Astrocyte (in vitro differentiated cells and primary cell): ENCODE results near the gene MYO7B.

Source experiments
- EZH2 ChIP-seq: IDR thresholded peaks from 2 replicates; pipeline ENCODE4 v1.6.1; 2012; ENCODE audit warnings: mild to moderate bottlenecking, low read length, inconsistent platforms; ENCODE audit not compliant: insufficient read depth
- TF ChIP-seq, protein P1 (sequence below): IDR thresholded peaks from 2 replicates; pipeline ENCODE4 v1.5.1; 2011; ENCODE audit warnings: low read depth, mild to moderate bottlenecking, inconsistent platforms, low read length, moderate library complexity; ENCODE audit not compliant: insufficient read depth

GRCh38 chr2:127683757-127684156, 148.3 kb downstream of the MYO7B start:
- no peak for TF ChIP-seq EZH2
- TF ChIP-seq, protein P1, sequence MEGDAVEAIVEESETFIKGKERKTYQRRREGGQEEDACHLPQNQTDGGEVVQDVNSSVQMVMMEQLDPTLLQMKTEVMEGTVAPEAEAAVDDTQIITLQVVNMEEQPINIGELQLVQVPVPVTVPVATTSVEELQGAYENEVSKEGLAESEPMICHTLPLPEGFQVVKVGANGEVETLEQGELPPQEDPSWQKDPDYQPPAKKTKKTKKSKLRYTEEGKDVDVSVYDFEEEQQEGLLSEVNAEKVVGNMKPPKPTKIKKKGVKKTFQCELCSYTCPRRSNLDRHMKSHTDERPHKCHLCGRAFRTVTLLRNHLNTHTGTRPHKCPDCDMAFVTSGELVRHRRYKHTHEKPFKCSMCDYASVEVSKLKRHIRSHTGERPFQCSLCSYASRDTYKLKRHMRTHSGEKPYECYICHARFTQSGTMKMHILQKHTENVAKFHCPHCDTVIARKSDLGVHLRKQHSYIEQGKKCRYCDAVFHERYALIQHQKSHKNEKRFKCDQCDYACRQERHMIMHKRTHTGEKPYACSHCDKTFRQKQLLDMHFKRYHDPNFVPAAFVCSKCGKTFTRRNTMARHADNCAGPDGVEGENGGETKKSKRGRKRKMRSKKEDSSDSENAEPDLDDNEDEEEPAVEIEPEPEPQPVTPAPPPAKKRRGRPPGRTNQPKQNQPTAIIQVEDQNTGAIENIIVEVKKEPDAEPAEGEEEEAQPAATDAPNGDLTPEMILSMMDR: no peak
